Left colon (tissue), 2 donors: ENCODE measurements around the gene ZC2HC1C. TPM values are rescaled to one million over a fixed set of nuclear protein-coding genes. Genes with fewer than 3 reads are reported as not detected.

Source experiments
- ATAC-seq: fragments of 200-7000 bp; cut with Tn5 transposase; one replicate; pipeline ENCODE4 v1.9.1; 2020; ENCODE audit warnings: mild to moderate bottlenecking, moderate library complexity
- DNase-seq, 2 donors: peaks; one replicate each; pipeline ENCODE4 v3.0.0-alpha.2; 2020
- intact Hi-C, 2 donors: fragments of 100-400 bp; cut with DNase I in 1 of 2; cut with micrococcal nuclease in 1 of 2; formaldehyde crosslinking; loops; one replicate each; pipeline versions ENCODE4 v1.11.2 to v1.14.0; 2022; cut with DNase I, micrococcal nuclease
- total RNA-seq, 2 donors: library from RNA; stranded (reverse); fragmentation: NEBNext Ultra II Directional; extraction: Animal tissue kit (Norgen Biotek cat#: 25700); gene quantifications; one replicate each; pipeline ENCODE4 v1.2.1, GENCODE V29; 2021
- donor health status: DM: no; HTN: no; CAD: no.
- donor health status: DM: yes; HTN: yes; CAD: no.

Gene ZC2HC1C
- total RNA-seq, 2 donors from 2014 or later: 3.9 to 4.8 TPM

DNA sequence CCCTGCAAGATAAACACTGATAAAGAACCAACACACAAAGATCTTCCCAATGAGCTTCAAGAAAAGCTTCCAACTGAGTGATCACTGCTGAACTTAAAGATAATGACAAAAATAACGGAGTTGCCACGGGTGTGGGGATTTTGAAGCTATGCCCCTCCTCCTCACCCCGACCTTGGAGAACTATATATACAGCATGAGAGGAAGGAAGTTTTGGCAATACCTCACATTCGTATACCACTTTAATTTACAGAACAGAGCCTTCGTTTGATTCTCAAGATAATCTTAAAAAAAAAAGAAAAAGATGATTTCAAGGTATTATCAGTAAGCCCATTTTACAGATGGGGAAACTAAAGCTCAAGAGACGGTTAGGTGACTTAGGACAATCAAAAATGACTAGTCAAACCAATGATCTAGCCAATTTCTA is 56.7 kb downstream of the ZC2HC1C start:
- ATAC-seq (no peak), DNase-seq (no peak)
- intact Hi-C loops: loop anchor here in 1 of 2 donors (5.0 kb wide), 1 partner anchor 176 kb away; no protein-coding TSS in a partner anchor

DNA sequence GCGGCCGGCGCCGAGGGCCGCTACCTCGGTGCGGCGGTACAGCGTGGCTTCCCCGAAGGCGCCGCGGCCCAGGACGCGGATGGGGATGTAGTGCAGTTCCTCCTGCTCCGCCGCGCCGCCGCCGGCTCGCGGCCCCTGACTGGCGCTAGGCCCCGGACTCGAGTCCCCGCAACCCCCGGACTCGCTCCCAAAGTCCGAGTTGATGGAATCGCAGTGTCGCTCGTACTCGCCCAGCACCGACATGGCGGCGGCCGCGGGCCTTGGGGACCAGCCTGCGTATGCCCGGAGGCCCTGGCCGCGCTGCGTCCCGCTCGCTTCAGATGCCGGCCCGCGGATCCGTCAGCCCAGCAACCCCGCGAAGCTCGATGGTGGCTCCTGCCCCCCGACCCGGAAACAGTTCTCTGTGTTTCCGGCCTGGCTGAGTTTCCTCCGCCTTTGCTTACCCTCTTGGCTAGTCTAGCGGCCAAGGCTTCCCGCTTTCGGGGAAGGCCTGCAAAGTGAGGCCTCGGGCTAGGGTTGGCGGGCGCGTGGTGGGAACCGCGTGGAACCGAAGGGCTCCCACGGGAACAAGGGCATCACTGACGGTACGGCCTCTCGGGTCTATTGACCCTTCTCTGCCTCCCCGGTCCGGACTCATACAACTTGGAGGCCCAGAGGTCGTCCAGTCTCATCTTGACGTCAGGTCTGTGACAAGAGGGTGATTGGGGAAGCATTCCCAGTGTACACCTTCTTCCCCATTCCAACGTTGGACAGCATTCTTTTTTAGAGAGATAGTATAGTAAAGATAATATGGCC is 57.4 kb downstream of the ZC2HC1C start, which contains the start of gene NEK9:
Gene NEK9, minus strand, starts transcription at position 370 of the 795 bp plus-strand sequence. Its CDS starts 127 bp downstream, at position 243.
- peak; percentile 85 for ATAC-seq
- peak; percentile 88 to 91 for DNase-seq
- intact Hi-C loops: loop anchor here in 1 of 2 donors (5.0 kb wide), 1 partner anchor 175 kb away; no protein-coding TSS in a partner anchor

DNA sequence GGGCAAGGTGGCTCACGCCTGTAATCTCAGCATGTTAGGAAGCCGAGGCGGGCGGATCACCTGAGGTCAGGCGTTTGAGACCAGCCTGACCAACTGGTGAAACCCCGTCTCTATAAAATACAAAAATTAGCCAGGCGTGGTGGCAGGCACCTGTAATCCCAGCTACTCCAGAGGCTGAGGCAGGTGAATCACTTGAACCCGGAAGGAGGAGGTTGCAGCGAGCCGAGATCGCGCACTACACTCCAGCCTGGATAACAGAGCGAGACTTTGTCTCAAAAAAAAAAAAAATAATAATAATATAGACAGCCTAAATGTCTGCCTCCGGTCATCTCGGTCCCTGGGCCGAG is 58.0 kb downstream of the ZC2HC1C start:
- DNase-seq (peak; percentile 55 to 57), ATAC-seq (peak; percentile 59)
- intact Hi-C loops: loop anchor here in 1 of 2 donors (5.0 kb wide), 1 partner anchor 175 kb away; no protein-coding TSS in a partner anchor

DNA sequence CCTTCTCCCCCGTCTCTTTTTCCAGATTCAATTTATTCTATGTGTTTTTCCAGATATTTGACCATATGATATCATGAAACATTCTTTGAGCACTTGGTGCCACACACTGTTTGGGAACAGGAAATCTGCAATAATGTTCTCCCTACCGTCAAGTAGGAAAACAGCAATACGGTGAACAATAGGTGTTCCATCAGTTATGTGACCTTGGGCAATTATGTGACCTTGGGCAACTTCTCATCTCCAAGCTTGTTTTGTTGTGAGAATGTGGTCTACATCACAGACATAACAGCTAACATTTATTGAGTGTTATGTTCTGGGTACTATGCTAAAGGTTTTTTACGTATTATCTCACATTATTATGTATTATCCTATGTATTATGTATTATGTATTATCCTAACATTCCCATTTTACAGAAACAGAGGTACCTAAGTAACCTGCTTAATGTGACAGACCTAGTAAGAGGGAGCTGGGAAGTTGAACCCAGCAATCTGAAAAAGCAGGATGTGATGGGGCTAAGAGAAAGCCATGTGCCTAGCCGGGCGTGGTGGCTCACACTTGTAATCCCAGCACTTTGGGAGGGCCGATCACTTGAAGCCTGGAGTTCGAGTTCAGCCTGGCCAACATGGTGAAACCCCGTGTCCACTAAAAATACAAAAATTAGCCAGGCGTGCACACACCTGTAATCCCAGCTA is 58.6 kb downstream of the ZC2HC1C start:
- ATAC-seq (no peak), DNase-seq (peak in 1 of 2 donors; percentile 47)
- intact Hi-C loops: loop anchor here in 1 of 2 donors (5.0 kb wide), 1 partner anchor 174 kb away; no protein-coding TSS in a partner anchor

DNA sequence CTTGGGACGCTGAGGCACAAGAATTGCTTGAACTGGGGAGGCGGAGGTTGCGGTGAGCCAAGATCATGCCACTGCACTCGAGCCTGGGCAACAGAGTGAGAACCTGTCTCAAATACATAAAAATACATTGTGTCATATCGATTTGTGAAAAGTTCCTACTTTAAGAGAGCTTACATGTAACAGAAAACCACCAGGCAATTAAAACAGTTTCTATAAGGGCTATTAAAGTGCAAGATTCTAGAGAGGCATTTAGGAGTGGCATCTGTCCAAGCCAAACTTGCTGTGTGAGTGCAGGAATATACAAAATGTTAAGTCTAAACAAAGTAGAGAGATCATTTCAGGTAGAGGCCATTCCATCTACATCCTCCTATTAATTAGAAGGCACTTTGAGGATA is 59.2 kb downstream of the ZC2HC1C start:
- DNase-seq (no peak), ATAC-seq (no peak)
- intact Hi-C loops: loop anchor here in 1 of 2 donors (5.0 kb wide), 1 partner anchor 174 kb away; no protein-coding TSS in a partner anchor

Other genes with a start within 250 kb of the ZC2HC1C start
- not detected for gene PROX2, start 193.5 kb upstream of the ZC2HC1C start, total RNA-seq
- 100 to 1,000 TPM; 139 to 142 TPM for gene DLST, start 187.7 kb upstream of the ZC2HC1C start, total RNA-seq
- 10 to 100 TPM in 1 of 2 donors, 1 to 10 TPM in 1; 9.7 to 13.3 TPM for gene RPS6KL1, start 146.4 kb upstream of the ZC2HC1C start, total RNA-seq
- gene PGF, start 114.0 kb upstream of the ZC2HC1C start, total RNA-seq: 1 to 10 TPM; 1.3 to 2.9 TPM
- gene EIF2B2, start 66.7 kb upstream of the ZC2HC1C start, total RNA-seq: 10 to 100 TPM; 36.5 to 48.1 TPM
- gene MLH3, start 18.2 kb upstream of the ZC2HC1C start, total RNA-seq: 10 to 100 TPM; 19.6 to 27.0 TPM
- 10 to 100 TPM; 14.8 to 20.3 TPM for gene ACYP1, start 5.6 kb upstream of the ZC2HC1C start, total RNA-seq
- gene NEK9, start 57.4 kb downstream of the ZC2HC1C start, total RNA-seq: 10 to 100 TPM; 44.8 to 47.6 TPM
- gene TMED10, start 107.0 kb downstream of the ZC2HC1C start, total RNA-seq: 100 to 1,000 TPM; 333 to 360 TPM
- gene FOS, start 209.2 kb downstream of the ZC2HC1C start, total RNA-seq: 100 to 1,000 TPM; 220 to 877 TPM